GM21390 (cell line): Measurements from ENCODE around the gene MCUB.
"Not testable (repeated sequence)": the region's sequence is repeated elsewhere in the genome, so short reads cannot be mapped to it uniquely, and the experiment has no call there.

Experiments used
- ATAC-seq: cut with Tn5 transposase; IDR thresholded peaks from one replicate; pipeline ENCODE4 v1.9.1; 2021; ENCODE audit not compliant: unreplicated experiment

MCUB gene

DNA sequence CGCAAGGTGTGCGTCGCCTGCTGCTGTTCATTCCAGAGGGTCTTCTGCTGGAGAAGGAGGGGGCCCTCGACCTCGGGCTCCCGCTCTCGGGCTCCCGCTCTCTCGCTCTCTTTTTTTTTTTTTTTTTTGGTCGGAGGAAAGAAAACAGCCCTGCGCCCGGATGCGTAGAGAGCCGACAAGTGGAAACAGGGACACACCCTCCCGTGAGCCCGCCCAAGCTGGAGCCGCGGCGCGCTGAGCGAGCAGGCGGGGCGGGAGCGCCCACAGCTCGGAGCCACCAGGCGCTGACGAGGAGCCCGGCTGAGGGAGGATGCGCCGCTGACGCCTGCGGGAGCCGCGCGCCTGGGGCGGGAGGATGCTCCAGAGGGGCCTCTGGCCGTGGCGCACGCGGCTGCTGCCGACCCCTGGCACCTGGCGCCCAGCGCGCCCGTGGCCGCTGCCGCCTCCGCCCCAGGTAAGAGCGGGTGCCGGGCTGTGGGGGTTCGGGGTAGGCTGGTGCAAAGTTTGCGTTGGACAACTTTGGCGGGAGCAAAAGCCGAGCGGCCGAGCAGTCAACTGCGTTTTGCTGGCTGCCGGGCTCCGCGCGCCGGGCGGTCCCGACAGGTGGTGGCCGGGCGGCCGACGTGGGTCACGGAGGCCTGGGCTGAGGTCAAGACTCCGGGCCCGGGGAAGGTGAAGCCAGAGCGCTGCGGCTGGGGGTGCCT, at the start of gene MCUB:
Gene MCUB, plus strand, starts transcription at position 264 of the 704 bp plus-strand sequence. Its CDS starts 92 bp downstream, at position 356.
- ATAC-seq, result peak; percentile 87

GRCh38 chr4:109510687-109511086, 49.4 kb upstream of the MCUB start:
- no peak for ATAC-seq

DNA sequence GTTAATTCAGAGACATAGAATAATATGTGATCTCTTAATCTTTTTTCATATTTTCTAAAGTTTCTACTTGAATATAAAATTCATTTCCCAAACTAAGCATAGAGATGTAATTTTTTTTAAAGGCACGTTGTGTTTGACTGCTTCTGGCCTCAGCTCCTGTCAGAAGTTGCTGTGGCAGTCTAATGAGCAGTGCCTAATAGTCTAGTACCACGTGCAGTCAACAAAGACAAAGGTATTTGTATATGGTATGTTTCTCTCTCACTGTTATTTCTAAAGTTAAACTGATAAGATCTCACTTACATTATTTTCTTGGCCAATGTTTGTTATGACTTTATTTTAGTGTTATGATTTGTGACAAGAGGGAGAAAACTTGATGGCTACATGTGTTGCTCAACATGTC, 48.6 kb upstream of the MCUB start:
- no peak for ATAC-seq

DNA sequence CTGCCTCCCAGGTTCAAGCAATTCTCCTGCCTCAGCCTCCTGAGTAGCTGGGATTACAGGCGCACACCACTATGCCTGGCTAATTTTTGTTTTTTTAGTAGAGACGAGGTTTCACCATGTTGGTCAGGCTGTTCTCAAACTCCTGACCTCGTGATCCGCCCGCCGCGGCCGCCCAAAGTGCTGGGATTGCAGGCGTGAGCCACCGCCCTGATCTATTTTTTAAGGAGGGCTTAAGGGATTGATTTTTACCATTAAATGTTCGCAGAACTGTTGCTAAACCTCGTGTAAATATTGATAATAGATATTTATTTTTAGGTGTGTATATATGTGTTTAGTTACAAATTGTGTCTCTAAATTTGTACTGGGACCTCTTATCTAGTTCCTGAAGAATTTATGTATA, 46.7 kb upstream of the MCUB start:
- not testable (repeated sequence) for ATAC-seq

- no peak for ATAC-seq
Observed at GRCh38 chr4:109532182-109532581, 27.9 kb upstream of the MCUB start.

DNA sequence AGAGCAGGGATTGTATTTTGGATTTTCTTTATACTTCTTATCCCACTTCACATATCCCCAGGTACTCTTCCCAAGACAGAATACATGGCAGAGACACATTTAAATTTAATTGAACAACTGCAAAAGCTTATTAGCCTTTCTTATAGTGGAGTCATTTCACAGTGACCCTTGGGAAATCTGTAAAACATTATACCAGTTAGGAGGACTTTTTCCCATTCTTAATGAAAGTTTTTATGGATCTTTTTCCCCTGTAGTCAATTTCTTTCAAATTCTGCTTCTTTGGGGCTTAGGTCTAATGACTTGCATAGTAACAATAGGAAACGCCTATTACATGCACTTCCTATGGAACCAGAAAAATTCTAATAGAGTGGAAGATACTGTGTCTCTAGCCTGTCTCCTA, 14.6 kb upstream of the MCUB start:
- no peak for ATAC-seq

DNA sequence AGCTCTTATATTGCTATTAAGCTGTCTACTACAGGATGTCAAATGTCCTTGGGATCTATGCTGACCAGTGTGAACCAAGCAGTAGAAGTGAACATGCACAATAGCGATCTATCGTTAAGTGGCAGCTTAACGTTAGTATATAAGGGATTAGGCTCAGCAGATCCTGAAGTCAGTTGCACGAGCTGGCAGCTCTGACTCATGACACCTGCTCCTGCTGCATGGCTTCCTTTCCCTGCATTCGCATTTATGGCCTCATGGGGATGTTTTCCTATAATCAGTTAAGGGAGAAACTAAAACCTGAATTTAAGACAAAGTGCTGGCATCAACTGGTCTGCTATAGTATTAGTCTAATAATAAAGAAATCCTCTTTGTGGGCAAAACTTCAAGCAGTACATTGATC, 12.7 kb upstream of the MCUB start:
- ATAC-seq, result no peak

DNA sequence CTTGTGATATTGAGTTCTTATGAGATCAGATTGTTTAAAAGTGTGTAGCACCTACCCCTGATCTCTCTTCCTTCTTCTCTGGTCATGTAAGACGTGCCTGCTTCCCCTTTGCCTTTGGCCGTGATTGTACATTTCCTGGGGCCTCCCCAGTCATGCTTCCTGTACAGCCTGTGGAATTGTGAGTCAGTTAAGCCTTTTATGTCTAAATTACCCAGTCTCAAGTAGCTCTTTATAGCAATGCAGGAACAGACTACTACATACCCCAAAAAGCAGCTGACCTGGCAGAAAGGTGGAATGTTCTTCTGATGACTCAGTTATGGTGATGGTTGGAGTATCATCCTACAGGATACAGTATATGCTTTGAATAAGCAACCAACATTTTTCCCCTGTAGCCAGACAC, 11.4 kb upstream of the MCUB start:
- ATAC-seq, result no peak

- ATAC-seq, result no peak
Observed at GRCh38 chr4:109552237-109552636, 7.8 kb upstream of the MCUB start.

- no peak for ATAC-seq
Observed at GRCh38 chr4:109553130-109553529, 6.9 kb upstream of the MCUB start.

- ATAC-seq, result no peak
Observed at GRCh38 chr4:109554971-109555370, 5.1 kb upstream of the MCUB start.

DNA sequence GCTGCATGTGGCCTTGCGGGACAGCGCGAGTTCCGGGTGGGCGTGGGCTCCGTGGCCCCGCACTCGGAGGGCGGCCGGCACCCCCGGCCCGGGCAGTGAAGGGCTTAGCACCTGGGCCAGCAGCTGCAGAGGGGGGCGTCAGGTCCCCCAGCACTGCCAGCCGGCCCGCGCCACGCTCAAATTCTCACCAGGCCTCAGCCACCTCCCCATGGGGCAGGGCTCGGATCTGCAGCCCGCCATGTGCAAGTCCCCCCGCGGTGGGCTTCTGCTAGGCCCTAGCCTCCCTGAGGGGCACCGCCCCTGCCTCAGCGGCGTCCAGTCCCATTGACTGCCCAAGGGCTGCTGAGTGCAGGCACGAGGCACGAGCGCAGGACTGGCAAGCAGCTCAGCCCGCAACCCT, 2.6 kb upstream of the MCUB start:
- no peak for ATAC-seq

DNA sequence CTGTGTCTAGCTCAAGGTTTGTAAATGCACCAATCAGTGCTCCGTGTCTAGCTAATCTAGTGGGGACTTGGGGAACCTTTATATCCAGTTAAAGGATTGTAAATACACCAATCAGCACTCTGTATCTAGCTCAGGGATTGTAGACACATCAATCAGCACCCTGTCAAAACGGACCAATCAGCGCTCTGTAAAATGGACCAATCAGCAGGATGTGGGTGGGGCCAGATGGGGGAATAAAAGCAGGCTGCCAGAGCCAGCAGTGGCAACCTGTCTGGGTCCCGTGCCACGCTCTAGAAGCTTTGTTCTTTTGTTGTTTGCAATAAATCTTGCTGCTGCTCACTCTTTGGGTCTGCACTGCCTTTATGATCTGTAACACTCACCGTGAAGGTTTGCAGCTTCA, 2.0 kb upstream of the MCUB start:
- not testable (repeated sequence) for ATAC-seq

DNA sequence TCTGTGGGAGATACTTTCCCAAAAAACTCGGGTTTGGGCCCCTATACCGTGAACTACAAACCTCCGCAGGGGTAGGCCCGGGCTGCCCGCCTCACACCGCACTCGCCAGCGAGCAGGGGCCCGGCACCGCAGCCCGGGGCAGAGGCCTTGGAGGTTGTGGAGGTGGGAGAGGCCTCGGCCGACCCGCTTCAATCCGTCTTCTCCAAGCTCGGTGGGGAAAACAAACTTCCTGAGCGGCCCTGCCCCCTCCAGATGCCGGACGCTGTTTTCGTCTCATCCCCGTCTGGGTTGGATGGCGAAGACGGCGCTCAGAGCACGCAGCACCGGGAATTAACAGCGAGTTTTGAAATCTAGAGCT, 442 bp upstream of the MCUB start:
- ATAC-seq, result peak; percentile 23

DNA sequence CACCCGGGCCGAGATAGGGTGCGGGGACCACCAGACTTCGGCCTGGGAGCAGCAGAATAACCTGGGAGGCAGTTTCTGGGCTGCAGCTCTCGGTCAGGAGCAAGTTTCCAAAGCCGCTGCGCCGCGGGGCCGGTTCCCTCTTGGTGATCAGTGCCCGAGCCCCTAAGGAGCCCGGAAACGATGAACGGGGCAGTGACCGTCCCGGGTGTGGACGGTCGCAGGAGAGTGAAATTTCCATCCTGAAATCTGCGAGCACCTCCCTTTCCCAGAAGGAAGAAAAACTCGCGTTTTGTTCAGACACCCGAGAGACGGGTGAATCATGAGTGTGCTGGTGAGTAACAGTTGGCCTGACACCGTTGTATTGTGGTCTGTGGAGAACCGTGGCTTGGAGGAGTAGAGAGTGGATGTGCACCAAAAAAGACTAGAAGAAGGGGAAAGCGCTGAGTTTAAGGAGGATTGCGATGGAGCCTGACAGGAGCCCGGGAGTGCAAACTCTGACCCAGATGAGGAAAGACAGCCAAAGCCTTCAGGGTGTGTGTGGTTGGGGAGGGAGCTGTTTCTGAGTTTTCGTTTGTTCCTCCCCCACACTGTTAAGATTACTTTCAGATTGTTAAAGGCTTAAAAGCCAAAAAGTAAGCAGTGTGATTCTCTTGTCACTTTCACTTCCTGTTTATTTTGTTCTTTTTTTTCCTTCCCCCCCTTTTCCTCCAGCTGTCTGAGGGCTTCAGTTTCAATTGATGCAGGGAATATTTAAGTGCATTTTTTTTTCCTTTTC, 828 bp downstream of the MCUB start:
- peak; percentile 64 for ATAC-seq

GRCh38 chr4:109562457-109563239, 2.6 kb downstream of the MCUB start:
- ATAC-seq, result no peak

GRCh38 chr4:109571494-109571893, 11.4 kb downstream of the MCUB start:
- no peak for ATAC-seq

GRCh38 chr4:109572154-109572553, 12.1 kb downstream of the MCUB start:
- ATAC-seq, result no peak

GRCh38 chr4:109574443-109574850, 14.4 kb downstream of the MCUB start:
- no peak for ATAC-seq

- no peak for ATAC-seq
Observed at GRCh38 chr4:109574931-109575804, 15.1 kb downstream of the MCUB start.

DNA sequence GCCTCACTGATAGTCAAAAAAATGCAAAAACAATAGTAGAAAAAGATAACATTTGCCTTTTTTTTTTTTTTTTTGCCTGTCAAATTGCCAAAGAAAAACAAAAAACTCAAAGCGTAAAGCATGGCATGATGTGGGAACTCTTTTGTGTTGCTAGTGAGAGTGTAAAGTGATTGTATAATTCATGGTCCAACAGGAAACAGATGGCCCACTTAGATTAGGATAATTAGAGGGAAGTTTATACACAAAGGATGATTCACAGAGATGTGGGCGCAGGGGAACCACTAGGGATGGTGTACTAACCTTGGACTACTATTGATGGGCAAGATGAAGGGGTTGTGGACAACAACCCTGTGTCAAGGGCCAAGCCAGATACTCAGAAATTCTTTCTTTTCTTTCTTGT, 16.4 kb downstream of the MCUB start:
- no peak for ATAC-seq
